Measurements from ENCODE around the gene CUL9. TPM values are rescaled to one million over a fixed set of nuclear protein-coding genes. Genes with fewer than 3 reads are reported as not detected.

CUL9 gene
- total RNA-seq, 4 donors from 2014 or later = 26.2 to 50.9 (median 32.5) TPM

- no peaks in the 10 kb centered on the region for H3K4me1 ChIP-seq
- no peak overlapping the region for H3K4me3 ChIP-seq
- DNase-seq = no peak
- H3K27me3 ChIP-seq = no peaks in the 10 kb centered on the region
- H3K9me3 ChIP-seq = no peaks in the 10 kb centered on the region
- peaks cover 0 to 31% (median 0%) of the 10 kb centered on the region in 3 donors for H3K36me3 ChIP-seq
- intact Hi-C loops (cut with DNase I) = no loop called here
- H3K27ac ChIP-seq = no peak overlapping the region
- TF ChIP-seq CTCF (IDR thresholded peaks at IDR 0.05) = no peak
- TF ChIP-seq POLR2A (IDR thresholded peaks at IDR 0.05) = no peak
Observed at GRCh38 chr6:43163899-43164298, 18.1 kb upstream of the CUL9 start.

- intact Hi-C loops (cut with DNase I) = no loop called here
- Histone ChIP-seq H3K27ac (peak overlapping the region; percentile 93 to 99 (median 99)), H3K27me3 (no peaks in the 10 kb centered on the region), H3K4me3 (peak overlapping the region; percentile 76 to 99 (median 98)), H3K4me1 (peaks cover 27 to 42% (median 28%) of the 10 kb centered on the region in 3 donors), H3K9me3 (no peaks in the 10 kb centered on the region), H3K36me3 (peaks cover 0 to 6% (median under 1%) of the 10 kb centered on the region in 3 donors)
- DNase-seq = no peak
- no peak for TF ChIP-seq POLR2A (IDR thresholded peaks at IDR 0.05)
- 0 to 2% methylated on average over 17 to 18 of the region's 18 CpGs for WGBS, 2 donors
Observed at GRCh38 chr6:43170417-43170930, 11.5 kb upstream of the CUL9 start.

DNA sequence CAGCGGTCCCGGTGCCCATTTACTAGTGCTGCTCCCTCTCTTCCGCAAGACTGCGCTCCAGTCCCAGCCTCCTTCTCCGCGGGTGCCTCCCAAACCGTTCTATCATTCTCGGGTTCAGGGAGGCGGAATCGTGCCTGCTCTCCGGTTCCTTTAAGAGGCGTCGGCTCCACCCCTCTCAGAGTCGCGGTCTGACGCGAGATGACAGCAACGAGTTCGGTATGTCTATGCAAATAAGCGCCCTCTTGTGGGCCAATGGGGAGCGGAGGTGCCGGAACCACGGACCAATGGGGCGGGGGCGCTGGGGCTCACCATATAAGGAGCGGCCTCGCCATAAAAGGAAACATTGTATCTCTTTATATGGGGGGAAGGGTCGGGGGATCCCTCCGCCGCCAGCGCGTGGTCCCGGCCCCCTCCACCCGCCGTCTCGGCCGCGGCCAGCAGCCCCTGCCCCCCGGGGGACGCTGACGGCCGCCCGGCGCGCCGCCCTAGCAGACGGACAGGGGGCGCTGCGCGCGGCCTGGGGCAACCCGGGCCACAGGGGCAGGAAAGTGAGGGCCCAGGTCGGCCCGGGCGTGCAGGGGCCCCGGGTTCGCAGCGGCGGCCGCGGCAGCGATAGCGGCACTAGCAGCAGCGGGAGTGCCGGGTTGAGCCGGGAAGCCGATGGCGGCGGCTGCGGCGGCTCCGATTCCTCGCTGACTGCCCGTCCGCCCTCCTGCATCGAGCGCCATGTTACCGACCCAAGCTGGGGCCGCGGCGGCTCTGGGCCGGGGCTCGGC is 10.9 kb upstream of the CUL9 start, which contains the start of gene SRF:
TSS of gene SRF (plus strand) at position 339 of the 776 bp plus-strand sequence. CDS start at position 727, 388 bp downstream.
- TF ChIP-seq POLR2A (IDR thresholded peaks at IDR 0.05) (peak in 3 of 4 donors; percentile 75 to 87 (median 83)), CTCF (IDR thresholded peaks at IDR 0.05) (peak in 5 of 6 experiments; percentile 60 to 93 (median 88))
- intact Hi-C loops (cut with DNase I) = no loop called here
- Histone ChIP-seq H3K27me3 (no peaks in the 10 kb centered on the region), H3K9me3 (no peaks in the 10 kb centered on the region), H3K4me1 (peaks cover 28 to 49% (median 29%) of the 10 kb centered on the region in 3 donors), H3K4me3 (peak within 1 kb of the TSS; percentile 76 to 99 (median 98)), H3K36me3 (peaks cover 0 to 13% (median 7%) of the 10 kb centered on the region in 3 donors), H3K27ac (peak within 1 kb of the TSS; percentile 93 to 99 (median 99))
- peak; percentile 98 for DNase-seq
- 0% methylated on average over 10 to 23 of the region's 83 CpGs for WGBS, 2 donors

GRCh38 chr6:43171707-43172103 is 10.3 kb upstream of the CUL9 start:
- intact Hi-C loops (cut with DNase I) = no loop called here
- TF ChIP-seq CTCF (IDR thresholded peaks at IDR 0.05) = no peak
- no peak for TF ChIP-seq POLR2A (IDR thresholded peaks at IDR 0.05)
- Histone ChIP-seq H3K9me3 (no peaks in the 10 kb centered on the region), H3K36me3 (peaks cover 0 to 18% (median 7%) of the 10 kb centered on the region in 3 donors), H3K27me3 (no peaks in the 10 kb centered on the region), H3K4me3 (peak overlapping the region; percentile 76 to 99 (median 98)), H3K4me1 (peaks cover 28 to 54% (median 29%) of the 10 kb centered on the region in 3 donors), H3K27ac (peak overlapping the region; percentile 93 to 99 (median 99))
- no peak for DNase-seq
- WGBS, 2 donors = 0 to 5% methylated on average over 4 to 28 of the region's 57 CpGs

GRCh38 chr6:43172104-43173007 is 9.6 kb upstream of the CUL9 start:
- Histone ChIP-seq H3K4me1 (peaks cover 28 to 54% (median 29%) of the 10 kb centered on the region in 3 donors), H3K27ac (peak overlapping the region; percentile 93 to 99 (median 99)), H3K36me3 (peaks cover 0 to 25% (median 7%) of the 10 kb centered on the region in 3 donors), H3K9me3 (no peaks in the 10 kb centered on the region), H3K4me3 (peak overlapping the region; percentile 76 to 99 (median 98)), H3K27me3 (no peaks in the 10 kb centered on the region)
- 0 to 1% methylated on average over 36 of the region's 46 CpGs for WGBS, 2 donors
- TF ChIP-seq POLR2A (IDR thresholded peaks at IDR 0.05) (no peak), CTCF (IDR thresholded peaks at IDR 0.05) (no peak)
- DNase-seq = no peak
- intact Hi-C loops (cut with DNase I) = no loop called here

All from esophagus squamous epithelium (tissue), 5 donors.